ENCODE measurements around the gene SLC38A11. TPM values are rescaled to one million over a fixed set of nuclear protein-coding genes. Genes with fewer than 3 reads are reported as not detected.

Gene SLC38A11
- total RNA-seq, 2 experiments from 2014 or later = not detected

DNA sequence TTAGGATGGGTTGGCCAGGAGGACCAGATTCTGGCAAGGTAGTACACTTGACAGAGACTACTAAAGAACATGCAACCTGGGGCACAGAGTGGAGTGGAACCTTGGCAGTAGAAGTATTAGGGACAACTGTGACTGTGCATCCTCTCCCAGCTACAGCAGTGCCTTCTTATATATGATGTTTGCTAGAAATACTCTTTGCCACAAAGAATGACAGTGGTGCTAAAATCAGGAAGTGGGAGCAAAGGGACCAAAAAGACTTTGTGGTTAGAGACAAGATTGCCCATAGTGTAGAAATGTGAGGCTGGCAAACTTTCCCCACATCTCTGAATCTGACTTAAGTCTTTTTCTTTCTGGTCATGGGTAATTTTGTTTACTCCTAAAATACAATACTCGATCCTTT lies 9.4 kb upstream of the SLC38A11 start:
- Mint-ChIP-seq H3K36me3 (ENCODE audit: low read depth) (no peaks in the 10 kb centered on the region), H3K9me3 (ENCODE audit: insufficient read depth) (no peaks in the 10 kb centered on the region), H3K4me3 (no peak overlapping the region), H3K27ac (no peak overlapping the region), H3K27me3 (ENCODE audit: low read depth) (no peaks in the 10 kb centered on the region), H3K4me1 (ENCODE audit: low read depth) (peaks cover 1% of the 10 kb centered on the region)
- ChIA-PET CTCF (no interaction called here), POLR2A (no interaction called here)
- no peak for ATAC-seq
- no peak for DNase-seq

DNA sequence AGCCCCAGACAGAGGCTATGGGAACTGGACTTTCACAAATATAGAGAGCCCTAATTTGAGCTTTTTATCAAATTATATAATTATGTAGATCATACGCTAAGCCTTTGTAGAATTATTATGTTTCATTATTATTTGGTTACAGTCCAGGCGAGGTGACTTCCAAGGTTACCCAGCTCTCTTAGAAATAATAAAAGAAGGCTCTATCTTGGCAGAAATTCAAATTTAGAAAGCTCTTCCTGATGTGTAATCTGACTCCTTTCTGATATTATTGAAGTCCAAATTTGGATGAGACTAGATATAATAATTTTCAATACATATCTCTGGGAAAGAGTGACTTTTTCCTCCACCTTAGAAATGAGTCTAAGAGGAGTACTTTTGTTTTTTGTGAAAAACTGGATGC lies 4.8 kb upstream of the SLC38A11 start:
- no peak overlapping the region for H3K4me3 Mint-ChIP-seq
- POLR2A ChIA-PET = no interaction called here
- H3K27me3 Mint-ChIP-seq (ENCODE audit: low read depth) = peaks cover 3% of the 10 kb centered on the region
- no peak overlapping the region for H3K27ac Mint-ChIP-seq
- no peaks in the 10 kb centered on the region for H3K36me3 Mint-ChIP-seq (ENCODE audit: low read depth)
- peaks cover 1% of the 10 kb centered on the region for H3K4me1 Mint-ChIP-seq (ENCODE audit: low read depth)
- ATAC-seq = no peak
- no peaks in the 10 kb centered on the region for H3K9me3 Mint-ChIP-seq (ENCODE audit: insufficient read depth)
- CTCF ChIA-PET = no interaction called here
- DNase-seq = no peak

DNA sequence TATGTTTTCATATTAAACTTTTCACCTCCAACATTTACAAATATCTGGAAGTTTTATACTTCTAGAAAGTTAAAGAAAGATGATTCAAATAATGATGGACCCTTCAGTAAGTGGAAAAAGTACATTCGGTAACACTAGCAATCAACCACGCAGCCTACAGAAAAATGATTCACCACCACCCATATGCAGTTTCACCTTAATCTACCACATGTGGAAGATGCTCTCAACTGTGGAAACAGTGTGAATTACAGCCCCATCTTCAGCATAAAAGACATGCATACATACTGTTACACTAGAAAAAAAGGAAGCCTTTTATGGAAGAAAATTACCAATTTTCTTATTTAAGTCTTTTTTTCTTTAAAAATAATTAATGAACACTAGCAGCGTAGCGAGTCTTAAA lies 1.1 kb downstream of the SLC38A11 start:
- POLR2A ChIA-PET = no interaction called here

DNA sequence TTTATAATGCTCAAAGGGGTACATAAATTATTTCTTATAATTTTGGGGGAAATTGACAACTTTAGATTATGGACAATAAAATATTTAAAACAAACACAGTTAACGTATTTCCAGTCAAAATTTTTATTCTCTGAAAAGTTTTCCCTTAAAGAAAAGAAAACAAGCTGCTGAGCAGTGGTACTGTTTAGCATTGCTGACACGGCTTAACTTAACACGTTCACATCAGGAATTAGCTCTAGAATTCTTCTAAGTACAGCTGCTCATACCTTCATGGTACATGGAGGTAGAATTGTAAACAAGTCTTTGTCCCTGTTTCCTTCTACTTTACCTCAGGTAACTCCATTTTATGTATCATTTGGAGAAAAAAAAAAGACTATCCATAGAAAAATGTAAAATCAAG lies 2.0 kb downstream of the SLC38A11 start:
- Mint-ChIP-seq H3K27me3 (ENCODE audit: low read depth) (peaks cover 10% of the 10 kb centered on the region), H3K4me3 (no peak overlapping the region), H3K36me3 (ENCODE audit: low read depth) (no peaks in the 10 kb centered on the region), H3K4me1 (ENCODE audit: low read depth) (peaks cover 5% of the 10 kb centered on the region), H3K9me3 (ENCODE audit: insufficient read depth) (no peaks in the 10 kb centered on the region), H3K27ac (no peak overlapping the region)
- DNase-seq = no peak
- CTCF ChIA-PET = no interaction called here
- ATAC-seq = no peak
- POLR2A ChIA-PET = no interaction called here

More for the DNA sequence above, 1.1 kb downstream of the SLC38A11 start:
- Mint-ChIP-seq H3K4me3 (no peak overlapping the region), H3K27ac (no peak overlapping the region), H3K27me3 (ENCODE audit: low read depth) (peaks cover 10% of the 10 kb centered on the region), H3K36me3 (ENCODE audit: low read depth) (no peaks in the 10 kb centered on the region), H3K9me3 (ENCODE audit: insufficient read depth) (no peaks in the 10 kb centered on the region), H3K4me1 (ENCODE audit: low read depth) (no peaks in the 10 kb centered on the region)
- CTCF ChIA-PET = no interaction called here
- no peak for DNase-seq
- no peak for ATAC-seq

DNA sequence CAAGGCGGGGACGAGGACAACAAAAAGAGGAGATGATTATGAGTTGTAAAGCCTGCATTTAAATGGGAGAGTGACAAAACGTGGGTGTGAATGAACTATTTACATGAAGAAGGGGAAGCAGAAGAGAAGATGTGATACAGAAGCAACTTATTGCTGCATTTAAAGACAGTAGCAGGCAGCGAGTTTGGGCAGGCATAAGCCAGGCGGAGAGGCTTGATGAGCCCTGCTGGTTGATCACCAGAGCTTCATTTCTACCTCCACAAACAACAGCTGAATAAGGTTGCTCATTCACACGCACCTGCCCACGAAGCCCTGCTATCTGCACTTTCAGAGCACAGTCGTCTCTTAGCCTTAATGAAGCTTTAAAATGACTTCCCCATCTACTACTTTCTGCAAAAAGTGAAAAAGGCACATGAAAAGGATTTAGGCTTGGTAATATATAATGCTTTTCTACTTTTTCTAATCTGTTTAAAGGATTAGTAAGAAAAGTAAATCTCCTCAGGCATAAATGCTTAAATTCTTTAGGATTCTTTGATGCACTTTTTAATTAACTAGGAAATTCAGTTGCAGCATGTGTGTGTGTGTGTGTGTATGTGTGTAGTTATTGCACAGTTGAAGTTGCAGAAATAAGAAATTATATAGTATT lies 3.1 kb downstream of the SLC38A11 start:
- ChIA-PET CTCF (no interaction called here), POLR2A (no interaction called here)
- Mint-ChIP-seq H3K36me3 (ENCODE audit: low read depth) (no peaks in the 10 kb centered on the region), H3K27ac (no peak overlapping the region), H3K4me3 (no peak overlapping the region), H3K27me3 (ENCODE audit: low read depth) (peaks cover 10% of the 10 kb centered on the region), H3K9me3 (ENCODE audit: insufficient read depth) (no peaks in the 10 kb centered on the region), H3K4me1 (ENCODE audit: low read depth) (peaks cover 5% of the 10 kb centered on the region)
- DNase-seq = no peak
- no peak for ATAC-seq

DNA sequence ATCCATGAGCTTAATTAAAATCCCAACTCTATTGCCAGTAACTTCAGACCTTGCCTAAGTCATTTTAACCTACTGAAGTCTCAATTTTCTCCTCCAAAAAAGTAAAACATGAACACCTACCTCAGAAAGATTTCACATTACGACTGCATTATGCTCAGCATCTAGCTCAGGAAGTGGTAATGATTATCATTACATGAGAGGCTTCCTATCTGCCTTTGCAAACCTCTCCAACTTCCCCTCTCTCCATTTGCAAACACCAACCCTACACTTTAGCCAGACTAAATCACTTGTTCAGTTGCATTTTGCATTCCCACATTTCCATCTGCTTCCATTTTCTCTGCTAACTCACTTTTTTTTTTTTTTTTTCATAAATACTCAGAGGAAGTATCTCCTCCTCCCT lies 6.8 kb downstream of the SLC38A11 start:
- H3K4me1 Mint-ChIP-seq (ENCODE audit: low read depth) = peaks cover 5% of the 10 kb centered on the region
- no peak overlapping the region for H3K27ac Mint-ChIP-seq
- POLR2A ChIA-PET = no interaction called here
- H3K36me3 Mint-ChIP-seq (ENCODE audit: low read depth) = no peaks in the 10 kb centered on the region
- no peaks in the 10 kb centered on the region for H3K9me3 Mint-ChIP-seq (ENCODE audit: insufficient read depth)
- ATAC-seq (no peak), DNase-seq (no peak)
- no peak overlapping the region for H3K4me3 Mint-ChIP-seq
- CTCF ChIA-PET = interaction anchor here (0.8 kb wide), 1 partner anchor 106 kb away, joined by 5 read pairs; no protein-coding TSS in a partner anchor
- H3K27me3 Mint-ChIP-seq (ENCODE audit: low read depth) = peaks cover 5% of the 10 kb centered on the region

DNA sequence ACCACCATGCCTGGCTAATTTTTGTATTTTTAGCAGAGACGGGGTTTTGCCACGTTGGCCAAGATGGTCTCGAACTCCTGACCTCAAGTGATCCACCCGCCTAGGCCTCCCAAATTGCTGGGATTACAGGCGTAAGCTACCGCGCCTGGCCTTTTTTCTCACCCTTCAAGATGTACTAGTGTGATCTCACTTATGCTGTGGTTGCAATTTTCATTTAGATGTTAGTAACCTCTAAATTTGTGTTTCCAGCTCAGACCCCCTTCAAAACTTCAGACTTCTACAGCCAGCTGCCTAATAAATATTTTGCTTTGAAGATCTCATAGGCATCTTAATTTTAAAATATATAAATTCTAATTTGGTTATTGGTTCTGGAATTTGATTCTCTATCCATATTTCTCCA lies 8.0 kb downstream of the SLC38A11 start:
- no peak for ATAC-seq
- DNase-seq = no peak
- Mint-ChIP-seq H3K27ac (no peak overlapping the region), H3K9me3 (ENCODE audit: insufficient read depth) (no peaks in the 10 kb centered on the region), H3K4me3 (no peak overlapping the region), H3K27me3 (ENCODE audit: low read depth) (peaks cover 3% of the 10 kb centered on the region), H3K36me3 (ENCODE audit: low read depth) (no peaks in the 10 kb centered on the region), H3K4me1 (ENCODE audit: low read depth) (peaks cover 5% of the 10 kb centered on the region)
- POLR2A ChIA-PET = no interaction called here
- CTCF ChIA-PET = no interaction called here

DNA sequence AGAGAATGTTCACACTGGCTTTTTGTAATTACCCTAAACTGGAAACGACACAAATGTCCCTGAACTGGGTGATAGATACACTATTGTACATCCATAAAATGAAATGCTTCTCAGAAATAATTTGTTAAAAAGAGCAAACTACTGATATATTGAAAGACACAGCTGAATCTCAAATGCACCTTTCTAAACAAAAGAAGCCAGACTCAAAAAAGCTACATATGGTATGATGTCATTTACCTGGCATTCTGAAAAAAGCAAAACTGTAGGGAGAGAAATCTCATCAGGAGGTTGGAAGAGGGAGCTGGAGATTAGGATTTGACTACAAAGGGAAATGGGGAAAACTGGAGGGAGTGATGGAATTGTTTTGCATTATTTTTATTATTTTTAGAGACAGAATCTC lies 12.0 kb downstream of the SLC38A11 start:
- POLR2A ChIA-PET = no interaction called here
- ATAC-seq (no peak), DNase-seq (no peak)
- no peaks in the 10 kb centered on the region for H3K36me3 Mint-ChIP-seq (ENCODE audit: low read depth)
- H3K4me1 Mint-ChIP-seq (ENCODE audit: low read depth) = peaks cover under 1% of the 10 kb centered on the region
- no peaks in the 10 kb centered on the region for H3K9me3 Mint-ChIP-seq (ENCODE audit: insufficient read depth)
- CTCF ChIA-PET = no interaction called here
- no peak overlapping the region for H3K4me3 Mint-ChIP-seq
- H3K27me3 Mint-ChIP-seq (ENCODE audit: low read depth) = no peaks in the 10 kb centered on the region
- no peak overlapping the region for H3K27ac Mint-ChIP-seq

DNA sequence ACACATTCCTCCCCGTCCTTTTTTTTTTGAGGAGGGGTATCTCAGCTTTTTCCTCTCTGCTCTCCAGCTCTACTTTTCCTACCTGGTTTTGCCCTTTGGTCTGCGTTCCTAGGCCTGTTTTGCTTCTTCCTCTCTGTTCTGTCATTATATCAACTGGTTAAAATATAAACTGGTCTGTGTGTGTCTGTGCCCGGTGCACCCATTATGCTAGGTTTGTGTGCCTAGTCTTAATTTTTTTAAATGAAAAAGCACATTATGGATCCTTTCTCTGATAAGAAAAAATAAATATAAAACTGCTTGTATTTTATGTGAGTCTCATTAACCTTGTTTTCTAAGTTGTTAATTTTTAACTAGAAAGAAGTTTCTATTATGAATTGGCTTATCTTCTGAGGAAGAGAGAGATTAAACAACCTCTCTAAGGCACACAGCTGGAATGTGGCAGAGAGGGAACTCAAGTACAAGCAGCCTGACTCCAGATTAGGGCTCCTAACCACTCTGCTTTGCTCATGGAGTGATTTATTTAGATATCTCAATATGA lies 17.4 kb downstream of the SLC38A11 start:
- Mint-ChIP-seq H3K4me1 (ENCODE audit: low read depth) (no peaks in the 10 kb centered on the region), H3K9me3 (ENCODE audit: insufficient read depth) (no peaks in the 10 kb centered on the region), H3K36me3 (ENCODE audit: low read depth) (no peaks in the 10 kb centered on the region), H3K4me3 (no peak overlapping the region), H3K27me3 (ENCODE audit: low read depth) (peaks cover 2% of the 10 kb centered on the region), H3K27ac (no peak overlapping the region)
- DNase-seq = no peak
- ChIA-PET POLR2A (no interaction called here), CTCF (no interaction called here)
- no peak for ATAC-seq

DNA sequence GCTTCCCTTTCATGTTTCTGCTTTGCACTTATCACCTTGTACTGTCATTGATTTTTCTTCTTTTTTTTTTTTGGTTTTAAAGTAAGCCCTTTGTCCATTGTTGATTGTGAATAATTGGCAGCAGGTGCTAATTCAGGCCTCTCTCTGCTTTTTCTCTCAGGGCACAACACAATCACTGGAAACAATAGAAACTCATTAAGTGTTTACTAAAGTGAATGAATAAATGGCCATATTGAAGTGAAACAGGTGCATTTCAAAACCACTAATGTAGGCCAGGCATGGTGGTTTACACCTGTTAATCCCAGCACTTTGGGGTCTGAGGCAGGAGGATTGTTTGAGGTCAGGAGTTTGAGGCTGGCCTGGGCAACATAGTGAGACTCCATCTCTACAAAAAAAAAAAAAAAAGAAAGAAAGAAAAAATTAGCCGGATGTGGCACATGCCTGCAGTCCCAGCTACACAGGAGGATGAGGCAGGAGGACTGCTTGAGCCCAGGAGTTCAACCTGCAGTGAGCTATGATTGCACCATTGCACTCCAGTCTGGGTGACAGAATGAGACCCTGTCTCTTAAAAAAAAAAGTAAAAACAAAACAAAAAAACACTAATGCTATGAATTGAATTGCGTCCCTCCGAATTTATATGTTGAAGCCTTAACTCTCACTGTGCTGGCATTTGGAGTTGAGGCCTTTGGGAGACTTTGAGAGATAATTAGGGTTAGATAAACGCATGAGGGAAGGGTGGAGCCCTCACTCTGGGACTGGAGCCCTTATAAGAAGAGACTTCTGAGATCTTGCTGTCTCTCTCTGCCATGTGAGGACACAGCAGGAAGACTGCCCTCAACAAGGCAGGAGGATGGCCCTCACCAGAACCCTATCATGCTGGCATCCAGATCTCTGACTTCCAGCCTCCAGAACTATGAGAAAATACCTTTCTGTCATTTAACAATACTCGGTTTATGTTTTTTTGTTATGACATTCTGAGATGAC lies 19.9 kb downstream of the SLC38A11 start:
- Mint-ChIP-seq H3K36me3 (ENCODE audit: low read depth) (no peaks in the 10 kb centered on the region), H3K9me3 (ENCODE audit: insufficient read depth) (no peaks in the 10 kb centered on the region), H3K27me3 (ENCODE audit: low read depth) (peaks cover 2% of the 10 kb centered on the region), H3K4me1 (ENCODE audit: low read depth) (no peaks in the 10 kb centered on the region), H3K27ac (no peak overlapping the region), H3K4me3 (no peak overlapping the region)
- POLR2A ChIA-PET = no interaction called here
- CTCF ChIA-PET = no interaction called here
- ATAC-seq (no peak), DNase-seq (no peak)

DNA sequence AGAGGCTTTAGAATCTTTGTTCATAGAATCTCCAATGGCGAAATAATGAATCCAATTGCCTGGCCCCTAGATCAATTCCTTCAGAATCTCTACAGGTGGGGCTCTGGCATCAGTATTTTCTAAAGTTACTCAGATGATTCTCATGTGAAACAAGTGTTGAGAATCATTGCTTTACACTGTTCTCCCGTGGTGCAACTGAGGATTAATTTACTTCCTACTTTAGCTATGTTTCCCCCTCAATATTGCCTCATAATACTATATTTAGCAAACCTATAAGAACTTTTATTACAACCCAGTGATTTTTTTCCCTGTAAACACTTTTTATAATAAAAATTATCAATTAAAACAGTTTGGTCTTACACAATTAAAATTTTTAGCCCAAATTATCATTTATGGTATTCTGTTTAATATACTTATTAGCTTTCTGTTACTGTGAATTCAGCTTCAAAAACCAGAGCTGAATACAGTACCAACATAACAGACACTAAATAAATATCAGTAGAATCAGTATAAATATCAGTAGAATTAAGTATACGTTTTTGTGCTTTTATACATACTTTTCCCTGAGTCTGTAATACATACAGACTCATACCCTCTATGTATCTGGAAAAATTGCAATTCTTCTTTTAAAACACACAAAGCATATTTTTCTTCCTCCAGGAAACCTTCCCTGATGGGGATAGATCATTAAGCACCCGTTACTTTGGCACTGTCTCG lies 20.8 kb downstream of the SLC38A11 start:
- DNase-seq = no peak
- Mint-ChIP-seq H3K9me3 (ENCODE audit: insufficient read depth) (no peaks in the 10 kb centered on the region), H3K36me3 (ENCODE audit: low read depth) (no peaks in the 10 kb centered on the region), H3K27ac (no peak overlapping the region), H3K4me3 (no peak overlapping the region), H3K4me1 (ENCODE audit: low read depth) (no peaks in the 10 kb centered on the region), H3K27me3 (ENCODE audit: low read depth) (peaks cover 2% of the 10 kb centered on the region)
- POLR2A ChIA-PET = no interaction called here
- ATAC-seq = no peak
- CTCF ChIA-PET = no interaction called here

DNA sequence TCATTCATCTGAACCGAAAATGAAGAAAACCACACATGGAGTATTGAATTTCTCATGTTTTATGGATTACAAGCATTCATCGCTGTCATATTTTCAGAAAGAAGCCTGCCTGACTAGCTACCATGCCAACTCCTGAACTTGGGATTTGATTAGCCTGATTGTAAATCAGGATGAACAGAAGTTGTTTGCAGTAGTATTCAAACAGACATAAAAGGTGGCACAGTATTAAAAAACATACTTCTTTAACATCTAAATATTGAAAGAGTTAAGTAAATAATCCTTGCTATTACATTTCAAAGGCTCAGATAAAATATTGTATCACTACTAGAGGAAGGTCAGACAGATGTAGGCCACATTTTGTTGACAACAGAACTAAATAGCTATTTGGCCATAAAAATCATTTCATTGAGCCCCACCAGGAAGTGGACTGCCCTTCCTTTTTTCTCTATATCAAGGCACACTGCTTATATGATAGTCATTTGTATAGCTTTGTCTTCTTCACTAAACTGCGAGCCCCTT lies 21.6 kb downstream of the SLC38A11 start:
- no peaks in the 10 kb centered on the region for H3K36me3 Mint-ChIP-seq (ENCODE audit: low read depth)
- no peaks in the 10 kb centered on the region for H3K4me1 Mint-ChIP-seq (ENCODE audit: low read depth)
- H3K27me3 Mint-ChIP-seq (ENCODE audit: low read depth) = peaks cover 2% of the 10 kb centered on the region
- no peak for ATAC-seq
- ChIA-PET POLR2A (no interaction called here), CTCF (no interaction called here)
- H3K4me3 Mint-ChIP-seq = no peak overlapping the region
- H3K9me3 Mint-ChIP-seq (ENCODE audit: insufficient read depth) = no peaks in the 10 kb centered on the region
- H3K27ac Mint-ChIP-seq = no peak overlapping the region
- no peak for DNase-seq
